Measurements from ENCODE around the gene ACTG1.

ACTG1 gene

GRCh38 chr17:81512562-81513371 is at the start of gene ACTG1:
Gene ACTG1 (minus strand): TSS chr17:81512799. CDS start chr17:81512354, 445 bp downstream.
- peak; percentile 86 for DNase-seq

GRCh38 chr17:81561494-81561885 is 48.9 kb upstream of the ACTG1 start:
- DNase-seq: no peak

GRCh38 chr17:81558941-81559806 is 46.6 kb upstream of the ACTG1 start:
- DNase-seq: no peak

- no peak for DNase-seq
Measured at GRCh38 chr17:81558115-81558468, 45.5 kb upstream of the ACTG1 start.

GRCh38 chr17:81557276-81558114 is 44.9 kb upstream of the ACTG1 start:
- no peak for DNase-seq

- no peak for DNase-seq
Measured at GRCh38 chr17:81556863-81557262, 44.3 kb upstream of the ACTG1 start.

GRCh38 chr17:81556175-81556691 is 43.6 kb upstream of the ACTG1 start:
- no peak for DNase-seq

- DNase-seq: peak; percentile 73
Measured at GRCh38 chr17:81553616-81554181, 41.1 kb upstream of the ACTG1 start.

GRCh38 chr17:81553018-81553615 is 40.5 kb upstream of the ACTG1 start:
- peak; percentile 91 for DNase-seq

- DNase-seq: peak; percentile 49
Measured at GRCh38 chr17:81552244-81553017, 39.8 kb upstream of the ACTG1 start, which contains the start of gene FAAP100. Gene FAAP100 (minus strand): TSS chr17:81552353. CDS start chr17:81552330, 23 bp downstream.

GRCh38 chr17:81551458-81552243 is 39.1 kb upstream of the ACTG1 start:
- no peak for DNase-seq

GRCh38 chr17:81550830-81551457 is 38.3 kb upstream of the ACTG1 start:
- no peak for DNase-seq

GRCh38 chr17:81550285-81550684 is 37.7 kb upstream of the ACTG1 start:
- DNase-seq: no peak

- no peak for DNase-seq
Measured at GRCh38 chr17:81549826-81550225, 37.2 kb upstream of the ACTG1 start.

- no peak for DNase-seq
Measured at GRCh38 chr17:81549031-81549557, 36.5 kb upstream of the ACTG1 start.

GRCh38 chr17:81547614-81547982 is 35.0 kb upstream of the ACTG1 start:
- DNase-seq: no peak

GRCh38 chr17:81546906-81547613 is 34.5 kb upstream of the ACTG1 start:
- DNase-seq: no peak

- no peak for DNase-seq
Measured at GRCh38 chr17:81545160-81545949, 32.8 kb upstream of the ACTG1 start.
